Measurements from ENCODE around the gene COX5B.

Gene COX5B

GRCh38 chr2:97662895-97663625 lies 17.2 kb downstream of the COX5B start:
- H3K9me3 ChIP-seq (ENCODE audit: insufficient read depth, low read depth, low read length), result no peaks in the 10 kb centered on the region
- H3K9ac ChIP-seq (ENCODE audit: low read depth, low read length, poor library complexity, severe bottlenecking), result peak overlapping the region; percentile 84
- peak overlapping the region; percentile 26 for H2AFZ ChIP-seq (ENCODE audit: low read length)
- H3K4me3 ChIP-seq (ENCODE audit: low read length, poor library complexity, severe bottlenecking), result peak overlapping the region; percentile 89
- TF ChIP-seq, protein P1, sequence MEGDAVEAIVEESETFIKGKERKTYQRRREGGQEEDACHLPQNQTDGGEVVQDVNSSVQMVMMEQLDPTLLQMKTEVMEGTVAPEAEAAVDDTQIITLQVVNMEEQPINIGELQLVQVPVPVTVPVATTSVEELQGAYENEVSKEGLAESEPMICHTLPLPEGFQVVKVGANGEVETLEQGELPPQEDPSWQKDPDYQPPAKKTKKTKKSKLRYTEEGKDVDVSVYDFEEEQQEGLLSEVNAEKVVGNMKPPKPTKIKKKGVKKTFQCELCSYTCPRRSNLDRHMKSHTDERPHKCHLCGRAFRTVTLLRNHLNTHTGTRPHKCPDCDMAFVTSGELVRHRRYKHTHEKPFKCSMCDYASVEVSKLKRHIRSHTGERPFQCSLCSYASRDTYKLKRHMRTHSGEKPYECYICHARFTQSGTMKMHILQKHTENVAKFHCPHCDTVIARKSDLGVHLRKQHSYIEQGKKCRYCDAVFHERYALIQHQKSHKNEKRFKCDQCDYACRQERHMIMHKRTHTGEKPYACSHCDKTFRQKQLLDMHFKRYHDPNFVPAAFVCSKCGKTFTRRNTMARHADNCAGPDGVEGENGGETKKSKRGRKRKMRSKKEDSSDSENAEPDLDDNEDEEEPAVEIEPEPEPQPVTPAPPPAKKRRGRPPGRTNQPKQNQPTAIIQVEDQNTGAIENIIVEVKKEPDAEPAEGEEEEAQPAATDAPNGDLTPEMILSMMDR (conservative IDR thresholded peaks at IDR 0.05; ENCODE audit: low read length), result no peak
- TF ChIP-seq EZH2phosphoT487 (IDR thresholded peaks at IDR 0.05; ENCODE audit: borderline replicate concordance), result no peak
- H3K9me2 ChIP-seq (replicated peaks; ENCODE audit: low read depth, low read length), result no peaks in the 10 kb centered on the region
- H3K4me1 ChIP-seq (ENCODE audit: insufficient read depth, low read length, poor library complexity, severe bottlenecking), result peaks cover 31% of the 10 kb centered on the region
- H3K36me3 ChIP-seq (ENCODE audit: insufficient read depth, low read length), result peaks cover 6% of the 10 kb centered on the region; the same call in 1 of the 2 replicates
- H3K79me2 ChIP-seq (ENCODE audit: insufficient read depth, low read length), result peaks cover 46% of the 10 kb centered on the region
- no peaks in the 10 kb centered on the region for H3F3A ChIP-seq (ENCODE audit: low read depth)
- H3K4me2 ChIP-seq (ENCODE audit: low read depth, low read length, poor library complexity, severe bottlenecking), result peak overlapping the region; percentile 91
- no peaks in the 10 kb centered on the region for H3K27me3 ChIP-seq (ENCODE audit: insufficient read depth, low read length, poor library complexity, severe bottlenecking)
- peaks cover 18% of the 10 kb centered on the region for H4K20me1 ChIP-seq (ENCODE audit: insufficient read depth, low read length, poor library complexity, severe bottlenecking)

DNA sequence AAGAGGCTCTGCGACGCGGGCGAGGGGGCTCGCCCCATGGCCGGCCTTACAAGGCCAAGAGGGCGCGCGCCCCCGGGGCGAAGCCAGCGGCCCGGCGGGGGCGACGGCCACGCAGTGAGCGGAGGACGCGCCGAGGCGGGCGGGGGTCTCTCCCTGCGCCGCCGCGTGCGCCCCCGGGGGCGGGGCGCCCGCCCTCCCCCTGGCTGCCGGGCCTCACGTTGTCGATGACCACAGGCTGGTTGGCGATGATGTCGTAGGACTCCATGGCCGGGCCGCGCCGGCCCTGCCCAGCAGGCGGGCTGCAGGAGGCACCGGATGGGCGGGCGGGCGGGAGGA lies 17.7 kb downstream of the COX5B start:
- H3K9ac ChIP-seq (ENCODE audit: low read depth, low read length, poor library complexity, severe bottlenecking), result peak overlapping the region; percentile 84
- TF ChIP-seq EZH2phosphoT487 (IDR thresholded peaks at IDR 0.05; ENCODE audit: borderline replicate concordance), result no peak
- TF ChIP-seq, protein P1 (conservative IDR thresholded peaks at IDR 0.05; ENCODE audit: low read length), result no peak
- peak overlapping the region; percentile 89 for H3K4me3 ChIP-seq (ENCODE audit: low read length, poor library complexity, severe bottlenecking)
- no peaks in the 10 kb centered on the region for H3F3A ChIP-seq (ENCODE audit: low read depth)
- H3K36me3 ChIP-seq (ENCODE audit: insufficient read depth, low read length), result peaks cover under 1% of the 10 kb centered on the region; the same call in 1 of the 2 replicates
- H2AFZ ChIP-seq (ENCODE audit: low read length), result peak overlapping the region; percentile 26
- no peaks in the 10 kb centered on the region for H3K9me3 ChIP-seq (ENCODE audit: insufficient read depth, low read depth, low read length)
- H4K20me1 ChIP-seq (ENCODE audit: insufficient read depth, low read length, poor library complexity, severe bottlenecking), result peaks cover 18% of the 10 kb centered on the region
- H3K4me2 ChIP-seq (ENCODE audit: low read depth, low read length, poor library complexity, severe bottlenecking), result peak overlapping the region; percentile 91
- H3K27me3 ChIP-seq (ENCODE audit: insufficient read depth, low read length, poor library complexity, severe bottlenecking), result no peaks in the 10 kb centered on the region
- H3K79me2 ChIP-seq (ENCODE audit: insufficient read depth, low read length), result peaks cover 46% of the 10 kb centered on the region
- peaks cover 31% of the 10 kb centered on the region for H3K4me1 ChIP-seq (ENCODE audit: insufficient read depth, low read length, poor library complexity, severe bottlenecking)
- H3K9me2 ChIP-seq (replicated peaks; ENCODE audit: low read depth, low read length), result no peaks in the 10 kb centered on the region

DNA sequence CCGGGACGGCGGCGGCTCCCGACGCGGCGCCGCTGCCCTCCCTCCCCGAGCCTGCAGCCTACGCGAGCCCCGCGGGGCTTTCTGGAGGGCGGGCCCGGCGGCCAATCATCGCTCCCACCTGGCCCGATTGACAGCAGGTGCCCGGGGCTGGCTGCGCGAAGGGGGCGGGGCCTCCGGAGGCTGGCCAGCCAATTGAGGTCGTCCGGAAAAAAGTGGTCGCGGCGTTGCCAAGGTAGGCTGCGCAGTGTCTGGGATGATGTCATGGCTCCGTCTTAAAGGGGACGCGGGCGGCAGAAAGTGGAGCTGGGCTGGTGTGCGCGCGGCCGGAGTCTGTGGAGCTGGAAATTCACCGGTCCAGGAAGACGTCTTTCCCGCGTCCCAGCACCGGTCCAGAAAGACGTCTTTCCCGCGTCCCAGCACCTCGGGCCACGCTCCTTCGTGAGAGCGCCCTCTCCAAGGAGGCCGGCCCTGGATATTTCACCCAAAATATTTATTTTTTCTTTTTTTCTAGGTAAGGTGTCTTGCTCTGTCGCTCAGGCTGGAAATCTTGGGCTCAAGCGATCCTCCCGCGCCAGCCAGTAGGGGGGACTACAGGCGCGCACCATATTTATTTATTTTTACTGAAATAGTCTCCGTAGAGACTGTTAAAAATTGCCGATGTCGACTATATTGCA lies 18.2 kb downstream of the COX5B start, which contains the start of gene ACTR1B:
TSS of gene ACTR1B (minus strand) at position 83 of the 674 bp plus-strand sequence. CDS start 154 bp downstream, outside the sequence.
- H4K20me1 ChIP-seq (ENCODE audit: insufficient read depth, low read length, poor library complexity, severe bottlenecking), result peaks cover 18% of the 10 kb centered on the region
- no peaks in the 10 kb centered on the region for H3F3A ChIP-seq (ENCODE audit: low read depth)
- H2AFZ ChIP-seq (ENCODE audit: low read length), result peak within 1 kb of the TSS; percentile 94
- H3K9ac ChIP-seq (ENCODE audit: low read depth, low read length, poor library complexity, severe bottlenecking), result peak within 1 kb of the TSS; percentile 84
- H3K9me2 ChIP-seq (replicated peaks; ENCODE audit: low read depth, low read length), result no peaks in the 10 kb centered on the region
- peaks cover 46% of the 10 kb centered on the region for H3K79me2 ChIP-seq (ENCODE audit: insufficient read depth, low read length)
- H3K36me3 ChIP-seq (ENCODE audit: insufficient read depth, low read length), result no peaks in the 10 kb centered on the region; the same call in 1 of the 2 replicates
- no peaks in the 10 kb centered on the region for H3K27me3 ChIP-seq (ENCODE audit: insufficient read depth, low read length, poor library complexity, severe bottlenecking)
- H3K9me3 ChIP-seq (ENCODE audit: insufficient read depth, low read depth, low read length), result no peaks in the 10 kb centered on the region
- TF ChIP-seq, protein P1 (conservative IDR thresholded peaks at IDR 0.05; ENCODE audit: low read length), result peak; percentile 71
- no peak for TF ChIP-seq EZH2phosphoT487 (IDR thresholded peaks at IDR 0.05; ENCODE audit: borderline replicate concordance)
- peaks cover 31% of the 10 kb centered on the region for H3K4me1 ChIP-seq (ENCODE audit: insufficient read depth, low read length, poor library complexity, severe bottlenecking)
- peak within 1 kb of the TSS; percentile 91 for H3K4me2 ChIP-seq (ENCODE audit: low read depth, low read length, poor library complexity, severe bottlenecking)
- H3K4me3 ChIP-seq (ENCODE audit: low read length, poor library complexity, severe bottlenecking), result peak within 1 kb of the TSS; percentile 89

All from Loucy (cell line).